PC-3 (cell line): ENCODE data around the gene MRTFA. TPM values are rescaled to one million over a fixed set of nuclear protein-coding genes. Genes with fewer than 3 reads are reported as not detected.

Experiments
- ATAC-seq: fragments of 200-7000 bp; cut with Tn5 transposase; 2 replicates; pipeline ENCODE4 v1.9.1; 2020; ENCODE audit warnings: mild to moderate bottlenecking, moderate library complexity
- BruUV-seq: library from RNA; stranded (reverse); fragments of 400-500 nt; replicated peaks from 2 replicates; lab custom pipeline; 2021; lab: Mats Ljungman, UMichigan
- CTCF ChIA-PET: fragments of 300-600 bp; sonication (Branson Sonifier 250); formaldehyde crosslinking; loops from one replicate; lab custom pipeline; 2022; ENCODE audit warnings: antibody characterized with exemption; lab: Charles Lee
- POLR2A ChIA-PET: fragments of 300-600 bp; sonication (Branson Sonifier 250); formaldehyde crosslinking; loops from one replicate; lab custom pipeline; 2022; ENCODE audit warnings: antibody characterized with exemption; ENCODE audit not compliant: unreplicated experiment; lab: Charles Lee
- DNase-seq: peaks from one replicate; pipeline ENCODE4 v3.0.0-alpha.2; 2015
- H2AFZ ChIP-seq: fragments of 300-600 bp; sonication (generic); 2 replicates; pipeline ENCODE4 v1.6.0; 2016; ENCODE audit warnings: antibody characterized with exemption, low read length
- H3F3A ChIP-seq: fragments of 300-600 bp; sonication (generic); one replicate; pipeline ENCODE4 v1.6.0; 2017; ENCODE audit warnings: antibody characterized with exemption, low read length, control low read depth, mild to moderate bottlenecking; ENCODE audit not compliant: unreplicated experiment
- H3K27ac ChIP-seq: fragments of 300-600 bp; sonication (generic); 2 replicates; pipeline ENCODE4 v1.5.1; 2016; ENCODE audit warnings: mild to moderate bottlenecking, low read length
- H3K27me3 ChIP-seq: fragments of 300-600 bp; sonication (generic); 2 replicates; pipeline ENCODE4 v1.6.1; 2016; ENCODE audit warnings: low read length, mixed read lengths
- H3K36me3 ChIP-seq: fragments of 300-600 bp; sonication (generic); 2 replicates; pipeline ENCODE4 v1.6.1; 2016; ENCODE audit warnings: low read depth, mixed run types, low read length, mixed read lengths
- H3K4me1 ChIP-seq: fragments of 300-600 bp; sonication (generic); 2 replicates; pipeline ENCODE4 v1.5.1; 2016; ENCODE audit warnings: low read length; ENCODE audit not compliant: insufficient read depth
- H3K4me2 ChIP-seq: fragments of 300-600 bp; sonication (generic); 2 replicates; pipeline ENCODE4 v1.6.0; 2016; ENCODE audit warnings: low read length
- H3K4me3 ChIP-seq: fragments of 300-600 bp; sonication (generic); 2 replicates; pipeline ENCODE4 v1.5.1; 2016; ENCODE audit warnings: mild to moderate bottlenecking, low read length, mixed read lengths
- H3K79me2 ChIP-seq: fragments of 300-600 bp; sonication (generic); 2 replicates; pipeline ENCODE4 v1.6.1; 2017; ENCODE audit warnings: low read length, mixed read lengths
- H3K9ac ChIP-seq: fragments of 300-600 bp; sonication (generic); 2 replicates; pipeline ENCODE4 v1.6.0; 2016; ENCODE audit warnings: mild to moderate bottlenecking, low read length
- H3K9me2 ChIP-seq: fragments of 300-600 bp; sonication (generic); replicated peaks from 2 replicates; pipeline ENCODE4 v1.6.1; 2016; ENCODE audit warnings: mixed run types, low read length, mixed read lengths
- H3K9me3 ChIP-seq: fragments of 300-600 bp; sonication (generic); 2 replicates; pipeline ENCODE4 v1.6.1; 2016; ENCODE audit warnings: low read length, mixed read lengths
- H4K20me1 ChIP-seq: fragments of 300-600 bp; sonication (generic); 2 replicates; pipeline ENCODE4 v1.6.1; 2016; ENCODE audit warnings: low read length, mixed read lengths
- EZH2 ChIP-seq: fragments of 300-600 bp; sonication (generic); IDR thresholded peaks from one replicate; pipeline ENCODE4 v1.6.1; 2017; ENCODE audit warnings: antibody characterized with exemption, mild to moderate bottlenecking, low read length; ENCODE audit not compliant: unreplicated experiment
- EZH2phosphoT487 ChIP-seq: fragments of 300-600 bp; sonication (generic); IDR thresholded peaks from 2 replicates; pipeline ENCODE4 v1.6.1; 2018; ENCODE audit warnings: mild to moderate bottlenecking, antibody characterized with exemption, low read length, borderline replicate concordance
- intact Hi-C: fragments of 100-400 bp; cut with micrococcal nuclease; formaldehyde crosslinking; loops from 2 replicates; pipeline ENCODE4 v1.9.0; 2023
- total RNA-seq: library from RNA; depleted of rRNA; stranded (reverse); fragments of >200 nt; gene quantifications from 2 replicates; pipeline ENCODE4 v1.2.3, GENCODE V29; 2014
- TF ChIP-seq, protein P1 (sequence below): fragments of 300-600 bp; sonication (generic); conservative IDR thresholded peaks from 2 replicates; pipeline ENCODE4 v1.5.1; 2017; ENCODE audit warnings: antibody characterized with exemption, low read depth, mild to moderate bottlenecking, low read length

Gene MRTFA
- total RNA-seq, 1 experiment from 2014 or later, result 32.6 TPM

- ChIA-PET POLR2A (no interaction called here), CTCF (no interaction called here)
- Histone ChIP-seq H3K36me3 (peaks cover 4% of the 10 kb centered on the region; the same call in 1 of the 2 replicates), H3K4me3 (no peak overlapping the region), H3K9me3 (no peaks in the 10 kb centered on the region), H2AFZ (no peak overlapping the region), H3K4me2 (no peak overlapping the region), H3F3A (no peaks in the 10 kb centered on the region), H4K20me1 (no peaks in the 10 kb centered on the region), H3K4me1 (no peaks in the 10 kb centered on the region), H3K9ac (no peak overlapping the region), H3K9me2 (no peaks in the 10 kb centered on the region), H3K27ac (no peak overlapping the region), H3K79me2 (no peaks in the 10 kb centered on the region), H3K27me3 (no peaks in the 10 kb centered on the region)
- ATAC-seq, result no peak
- no peak for TF ChIP-seq EZH2
- no peak for TF ChIP-seq EZH2phosphoT487
- no TSS peak for BruUV-seq
- intact Hi-C loops, result no loop called here
- DNase-seq, result no peak
These were observed 209.8 kb downstream of the MRTFA start for GRCh38 chr22:40426594-40427333.

GRCh38 chr22:40425082-40425481 lies 211.4 kb downstream of the MRTFA start:
- ChIA-PET CTCF (no interaction called here), POLR2A (no interaction called here)
- intact Hi-C loops, result no loop called here
- no peaks in the 10 kb centered on the region for H3F3A ChIP-seq
- no peak for TF ChIP-seq EZH2
- H3K36me3 ChIP-seq, result no peaks in the 10 kb centered on the region; the same call in 1 of the 2 replicates
- no peak overlapping the region for H3K4me2 ChIP-seq
- DNase-seq, result no peak
- H3K4me1 ChIP-seq, result no peaks in the 10 kb centered on the region
- BruUV-seq, result no TSS peak
- H3K79me2 ChIP-seq, result no peaks in the 10 kb centered on the region
- no peak overlapping the region for H3K4me3 ChIP-seq
- H3K27me3 ChIP-seq, result no peaks in the 10 kb centered on the region
- ATAC-seq, result no peak
- no peak overlapping the region for H2AFZ ChIP-seq
- no peaks in the 10 kb centered on the region for H3K9me2 ChIP-seq
- H3K27ac ChIP-seq, result no peak overlapping the region
- no peaks in the 10 kb centered on the region for H4K20me1 ChIP-seq
- H3K9ac ChIP-seq, result no peak overlapping the region
- no peaks in the 10 kb centered on the region for H3K9me3 ChIP-seq

DNA sequence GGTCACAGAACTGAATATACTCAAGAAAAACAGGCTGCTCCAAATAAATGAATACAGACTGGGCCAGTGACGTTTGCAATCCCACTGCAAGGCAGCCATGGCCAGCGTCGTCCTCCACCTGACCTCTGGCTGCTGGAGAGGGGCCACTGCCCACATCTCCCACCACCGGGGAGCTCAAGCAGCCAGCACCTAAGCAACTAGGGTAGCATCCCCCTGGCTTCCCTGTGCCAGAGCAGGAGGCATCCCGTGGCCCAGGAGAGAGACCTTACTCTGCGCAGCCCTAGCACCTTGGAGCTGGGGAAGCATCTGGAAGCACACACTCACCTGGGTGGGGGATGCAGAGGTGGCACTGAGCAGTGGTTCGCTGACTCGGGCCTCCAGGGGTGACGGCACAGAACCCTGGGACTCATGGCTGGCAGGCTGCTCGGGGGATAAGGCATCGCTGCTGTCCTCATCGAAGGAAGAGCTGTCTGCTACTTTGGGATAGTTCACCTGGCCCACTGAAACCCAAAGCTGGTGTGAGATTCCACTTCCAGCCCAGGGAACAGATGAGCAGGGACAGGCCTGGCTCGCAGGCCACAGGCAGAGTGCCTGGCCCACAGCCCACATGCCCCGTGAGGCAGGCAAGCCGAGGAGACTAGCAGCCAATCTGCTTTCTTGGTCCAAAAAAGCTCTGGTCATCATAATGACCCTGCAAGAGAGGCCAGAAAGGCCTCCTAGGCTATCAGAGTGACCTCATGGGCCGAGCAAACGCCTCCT lies 212.5 kb downstream of the MRTFA start:
- Histone ChIP-seq H3K27ac (no peak overlapping the region), H3F3A (no peaks in the 10 kb centered on the region), H3K27me3 (no peaks in the 10 kb centered on the region), H3K4me1 (no peaks in the 10 kb centered on the region), H3K36me3 (no peaks in the 10 kb centered on the region; the same call in 1 of the 2 replicates), H4K20me1 (no peaks in the 10 kb centered on the region), H3K9me3 (no peaks in the 10 kb centered on the region), H3K79me2 (no peaks in the 10 kb centered on the region), H3K9ac (no peak overlapping the region), H3K4me2 (no peak overlapping the region), H3K9me2 (no peaks in the 10 kb centered on the region), H3K4me3 (no peak overlapping the region), H2AFZ (no peak overlapping the region)
- TF ChIP-seq EZH2 (no peak), EZH2phosphoT487 (no peak)
- TF ChIP-seq, protein P1, sequence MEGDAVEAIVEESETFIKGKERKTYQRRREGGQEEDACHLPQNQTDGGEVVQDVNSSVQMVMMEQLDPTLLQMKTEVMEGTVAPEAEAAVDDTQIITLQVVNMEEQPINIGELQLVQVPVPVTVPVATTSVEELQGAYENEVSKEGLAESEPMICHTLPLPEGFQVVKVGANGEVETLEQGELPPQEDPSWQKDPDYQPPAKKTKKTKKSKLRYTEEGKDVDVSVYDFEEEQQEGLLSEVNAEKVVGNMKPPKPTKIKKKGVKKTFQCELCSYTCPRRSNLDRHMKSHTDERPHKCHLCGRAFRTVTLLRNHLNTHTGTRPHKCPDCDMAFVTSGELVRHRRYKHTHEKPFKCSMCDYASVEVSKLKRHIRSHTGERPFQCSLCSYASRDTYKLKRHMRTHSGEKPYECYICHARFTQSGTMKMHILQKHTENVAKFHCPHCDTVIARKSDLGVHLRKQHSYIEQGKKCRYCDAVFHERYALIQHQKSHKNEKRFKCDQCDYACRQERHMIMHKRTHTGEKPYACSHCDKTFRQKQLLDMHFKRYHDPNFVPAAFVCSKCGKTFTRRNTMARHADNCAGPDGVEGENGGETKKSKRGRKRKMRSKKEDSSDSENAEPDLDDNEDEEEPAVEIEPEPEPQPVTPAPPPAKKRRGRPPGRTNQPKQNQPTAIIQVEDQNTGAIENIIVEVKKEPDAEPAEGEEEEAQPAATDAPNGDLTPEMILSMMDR, result no peak
- no peak for DNase-seq
- ATAC-seq, result no peak
- CTCF ChIA-PET, result interaction anchor here (0.6 kb wide), 1 partner anchor 216 kb away, joined by 17 read pairs; no protein-coding TSS in a partner anchor
- POLR2A ChIA-PET, result no interaction called here
- BruUV-seq, result no TSS peak
- intact Hi-C loops, result no loop called here
